ENCODE data around the gene FRYL.

FRYL gene

DNA sequence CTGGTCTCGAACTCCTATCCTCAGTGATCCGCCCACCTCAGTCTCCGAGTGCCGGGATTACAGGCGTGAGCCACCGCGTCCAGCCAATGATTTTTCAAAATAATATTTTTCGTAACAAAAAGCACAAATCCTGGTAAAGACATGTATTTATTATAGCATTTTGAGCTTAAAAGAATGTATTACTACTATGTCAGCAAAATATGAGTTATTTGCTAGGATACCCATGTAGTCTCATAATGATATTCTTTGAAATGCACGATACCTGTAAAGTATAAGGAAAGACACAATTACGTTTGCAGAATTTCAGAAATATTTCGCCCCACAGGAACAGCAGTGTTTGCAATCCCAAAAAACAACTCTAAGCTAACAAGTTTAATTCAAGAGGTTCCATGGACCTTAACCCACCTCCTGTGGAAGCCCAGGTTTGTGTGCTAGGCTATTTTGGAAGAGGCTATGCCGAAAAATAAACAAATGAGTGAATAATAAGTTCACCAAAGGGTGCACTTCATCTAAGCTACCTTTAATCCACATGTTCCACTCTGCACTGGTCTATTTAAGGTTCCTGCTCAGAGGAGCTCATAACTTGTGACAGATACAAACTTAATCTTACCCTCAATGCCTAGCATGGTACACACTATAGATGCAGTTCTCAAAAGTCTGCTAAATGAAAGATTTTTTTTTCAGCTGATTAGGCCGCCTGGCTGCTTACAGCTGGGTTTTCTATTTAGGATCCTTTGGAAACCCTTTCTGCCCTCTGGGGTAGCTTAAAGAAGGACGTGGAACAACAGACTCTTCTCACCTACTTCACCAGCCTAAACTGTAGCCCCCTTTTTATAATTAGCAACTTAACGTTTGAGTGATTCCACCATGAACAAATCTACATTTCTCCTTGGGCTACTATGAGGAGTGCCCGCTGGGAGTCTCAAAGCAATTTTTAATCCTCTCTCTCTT lies 5.0 kb downstream of the FRYL start:
- peak overlapping the region; percentile 90 for H3K4me2 ChIP-seq (ENCODE audit: low read depth, low read length, poor library complexity, severe bottlenecking)
- H3K27me3 ChIP-seq (ENCODE audit: insufficient read depth, low read length, poor library complexity, severe bottlenecking), result no peaks in the 10 kb centered on the region
- peaks cover 70% of the 10 kb centered on the region for H3K4me1 ChIP-seq (ENCODE audit: insufficient read depth, low read length, poor library complexity, severe bottlenecking)
- no peaks in the 10 kb centered on the region for H3K9me2 ChIP-seq (replicated peaks; ENCODE audit: low read depth, low read length)
- H2AFZ ChIP-seq (ENCODE audit: low read length), result no peak overlapping the region
- no peaks in the 10 kb centered on the region for H3F3A ChIP-seq (ENCODE audit: low read depth)
- no peaks in the 10 kb centered on the region for H3K9me3 ChIP-seq (ENCODE audit: insufficient read depth, low read depth, low read length)
- peak overlapping the region; percentile 95 for H3K4me3 ChIP-seq (ENCODE audit: low read length, poor library complexity, severe bottlenecking)
- TF ChIP-seq EZH2phosphoT487 (IDR thresholded peaks at IDR 0.05; ENCODE audit: borderline replicate concordance), result no peak
- TF ChIP-seq, protein P1, sequence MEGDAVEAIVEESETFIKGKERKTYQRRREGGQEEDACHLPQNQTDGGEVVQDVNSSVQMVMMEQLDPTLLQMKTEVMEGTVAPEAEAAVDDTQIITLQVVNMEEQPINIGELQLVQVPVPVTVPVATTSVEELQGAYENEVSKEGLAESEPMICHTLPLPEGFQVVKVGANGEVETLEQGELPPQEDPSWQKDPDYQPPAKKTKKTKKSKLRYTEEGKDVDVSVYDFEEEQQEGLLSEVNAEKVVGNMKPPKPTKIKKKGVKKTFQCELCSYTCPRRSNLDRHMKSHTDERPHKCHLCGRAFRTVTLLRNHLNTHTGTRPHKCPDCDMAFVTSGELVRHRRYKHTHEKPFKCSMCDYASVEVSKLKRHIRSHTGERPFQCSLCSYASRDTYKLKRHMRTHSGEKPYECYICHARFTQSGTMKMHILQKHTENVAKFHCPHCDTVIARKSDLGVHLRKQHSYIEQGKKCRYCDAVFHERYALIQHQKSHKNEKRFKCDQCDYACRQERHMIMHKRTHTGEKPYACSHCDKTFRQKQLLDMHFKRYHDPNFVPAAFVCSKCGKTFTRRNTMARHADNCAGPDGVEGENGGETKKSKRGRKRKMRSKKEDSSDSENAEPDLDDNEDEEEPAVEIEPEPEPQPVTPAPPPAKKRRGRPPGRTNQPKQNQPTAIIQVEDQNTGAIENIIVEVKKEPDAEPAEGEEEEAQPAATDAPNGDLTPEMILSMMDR (conservative IDR thresholded peaks at IDR 0.05; ENCODE audit: low read length), result no peak
- no peaks in the 10 kb centered on the region for H3K36me3 ChIP-seq (ENCODE audit: insufficient read depth, low read length)
- peaks cover 89% of the 10 kb centered on the region for H4K20me1 ChIP-seq (ENCODE audit: insufficient read depth, low read length, poor library complexity, severe bottlenecking)
- peak overlapping the region; percentile 84 for H3K9ac ChIP-seq (ENCODE audit: low read depth, low read length, poor library complexity, severe bottlenecking)
- H3K79me2 ChIP-seq (ENCODE audit: insufficient read depth, low read length), result peaks cover 93% of the 10 kb centered on the region

DNA sequence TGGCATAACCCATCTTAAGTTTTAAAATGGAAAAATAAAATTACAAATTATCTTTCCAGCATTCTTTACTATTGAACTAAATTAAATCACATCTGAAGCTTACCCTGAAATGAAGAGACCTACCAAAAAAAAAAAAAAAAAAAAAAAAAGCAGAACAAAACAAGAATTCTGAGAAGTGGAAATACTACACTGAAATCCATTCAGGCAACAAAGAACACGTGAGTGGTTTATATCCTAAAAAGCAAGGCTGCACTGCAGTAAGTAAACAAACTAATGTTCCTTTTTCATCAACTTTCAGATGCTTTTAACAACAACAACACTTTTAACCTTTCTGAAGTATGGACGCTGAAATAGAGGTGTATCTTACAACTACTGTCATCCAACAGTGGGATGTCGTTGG lies 7.5 kb downstream of the FRYL start:
- no peak overlapping the region for H2AFZ ChIP-seq (ENCODE audit: low read length)
- peak overlapping the region; percentile 90 for H3K4me2 ChIP-seq (ENCODE audit: low read depth, low read length, poor library complexity, severe bottlenecking)
- H4K20me1 ChIP-seq (ENCODE audit: insufficient read depth, low read length, poor library complexity, severe bottlenecking), result peaks cover 93% of the 10 kb centered on the region
- peaks cover under 1% of the 10 kb centered on the region; the same call in 1 of the 2 replicates for H3K36me3 ChIP-seq (ENCODE audit: insufficient read depth, low read length)
- peaks cover 99% of the 10 kb centered on the region for H3K79me2 ChIP-seq (ENCODE audit: insufficient read depth, low read length)
- peak overlapping the region; percentile 95 for H3K4me3 ChIP-seq (ENCODE audit: low read length, poor library complexity, severe bottlenecking)
- H3K27me3 ChIP-seq (ENCODE audit: insufficient read depth, low read length, poor library complexity, severe bottlenecking), result no peaks in the 10 kb centered on the region
- no peaks in the 10 kb centered on the region for H3F3A ChIP-seq (ENCODE audit: low read depth)
- TF ChIP-seq, protein P1 (conservative IDR thresholded peaks at IDR 0.05; ENCODE audit: low read length), result no peak
- no peak for TF ChIP-seq EZH2phosphoT487 (IDR thresholded peaks at IDR 0.05; ENCODE audit: borderline replicate concordance)
- no peak overlapping the region for H3K9ac ChIP-seq (ENCODE audit: low read depth, low read length, poor library complexity, severe bottlenecking)
- H3K4me1 ChIP-seq (ENCODE audit: insufficient read depth, low read length, poor library complexity, severe bottlenecking), result peaks cover 57% of the 10 kb centered on the region
- no peaks in the 10 kb centered on the region for H3K9me2 ChIP-seq (replicated peaks; ENCODE audit: low read depth, low read length)
- H3K9me3 ChIP-seq (ENCODE audit: insufficient read depth, low read depth, low read length), result no peaks in the 10 kb centered on the region

DNA sequence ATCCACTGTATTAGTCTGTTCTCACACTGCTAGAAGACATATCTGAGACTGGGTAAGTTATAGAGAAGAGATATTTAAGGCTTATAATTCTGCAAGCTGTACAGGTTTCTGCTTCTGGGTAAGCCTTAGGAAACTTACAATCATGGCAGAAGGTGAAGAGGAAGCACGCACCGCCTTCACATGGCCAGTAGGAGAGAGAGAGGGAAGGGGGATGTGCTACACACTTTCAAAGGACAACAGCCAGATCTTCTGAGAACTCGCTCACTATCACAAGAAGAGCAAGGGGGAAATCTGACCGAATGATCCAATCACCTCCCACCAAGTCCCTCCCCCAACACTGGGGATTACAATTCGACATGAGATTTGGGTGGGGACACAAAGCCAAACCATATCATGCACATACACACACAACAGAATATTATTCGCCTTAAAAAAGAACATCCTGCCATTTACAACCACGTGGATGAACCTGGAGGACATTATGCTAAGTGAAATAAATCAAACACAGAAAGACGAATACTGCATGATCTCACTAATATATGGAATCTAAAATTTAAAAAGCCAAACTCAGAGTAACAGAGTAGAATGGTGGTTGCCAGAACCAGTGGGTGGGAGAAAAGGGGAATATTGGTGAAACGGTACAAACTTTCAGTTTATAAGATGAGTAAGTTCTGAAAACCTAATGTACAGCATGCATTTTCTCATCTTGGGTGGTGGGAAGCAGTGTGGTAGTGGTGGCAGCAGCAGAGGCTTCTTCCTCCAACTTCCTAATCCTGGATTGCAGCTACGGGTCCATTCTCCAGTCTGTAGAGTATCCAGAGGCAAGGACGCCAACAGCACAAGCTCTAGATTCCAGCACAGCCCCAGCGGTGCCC lies 12.8 kb downstream of the FRYL start:
- Histone ChIP-seq H3K4me2 (ENCODE audit: low read depth, low read length, poor library complexity, severe bottlenecking) (no peak overlapping the region), H3K36me3 (ENCODE audit: insufficient read depth, low read length) (peaks cover 6% of the 10 kb centered on the region; the same call in 1 of the 2 replicates), H3K27me3 (ENCODE audit: insufficient read depth, low read length, poor library complexity, severe bottlenecking) (no peaks in the 10 kb centered on the region), H3K9ac (ENCODE audit: low read depth, low read length, poor library complexity, severe bottlenecking) (no peak overlapping the region), H3K4me1 (ENCODE audit: insufficient read depth, low read length, poor library complexity, severe bottlenecking) (peaks cover 13% of the 10 kb centered on the region), H3K9me2 (replicated peaks; ENCODE audit: low read depth, low read length) (no peaks in the 10 kb centered on the region), H4K20me1 (ENCODE audit: insufficient read depth, low read length, poor library complexity, severe bottlenecking) (peaks cover 81% of the 10 kb centered on the region), H3K4me3 (ENCODE audit: low read length, poor library complexity, severe bottlenecking) (no peak overlapping the region), H3F3A (ENCODE audit: low read depth) (no peaks in the 10 kb centered on the region), H2AFZ (ENCODE audit: low read length) (no peak overlapping the region), H3K9me3 (ENCODE audit: insufficient read depth, low read depth, low read length) (no peaks in the 10 kb centered on the region), H3K79me2 (ENCODE audit: insufficient read depth, low read length) (peaks cover 98% of the 10 kb centered on the region)
- TF ChIP-seq, protein P1 (conservative IDR thresholded peaks at IDR 0.05; ENCODE audit: low read length), result no peak
- no peak for TF ChIP-seq EZH2phosphoT487 (IDR thresholded peaks at IDR 0.05; ENCODE audit: borderline replicate concordance)

All from Loucy (cell line).